Fibroblast of lung (primary cell): ENCODE measurements around the gene PLPPR4. TPM values are rescaled to one million over a fixed set of nuclear protein-coding genes. Genes with fewer than 3 reads are reported as not detected.

Experiments
- DNase-seq, 2 donors: peaks; one replicate each; pipeline versions ENCODE4 v3.0.0 to v3.0.0-alpha.2; 2010; ENCODE audit warnings: low read depth in 2 of 2
- H2AFZ ChIP-seq: 2 replicates; pipeline ENCODE4 v1.5.1; 2012; ENCODE audit warnings: low read length, control low read depth, inconsistent platforms
- H3K27ac ChIP-seq: 2 replicates; pipeline ENCODE4 v1.5.1; 2011; ENCODE audit warnings: low read length, control low read depth; ENCODE audit not compliant: insufficient read depth
- H3K27me3 ChIP-seq: 2 replicates; pipeline ENCODE4 v1.5.1; 2011; ENCODE audit warnings: mild to moderate bottlenecking, low read length; ENCODE audit not compliant: control insufficient read depth, insufficient read depth
- H3K36me3 ChIP-seq: 2 replicates; pipeline ENCODE4 v1.5.1; 2011; ENCODE audit warnings: low read length; ENCODE audit not compliant: control insufficient read depth, insufficient read depth
- H3K4me1 ChIP-seq: 2 replicates; pipeline ENCODE4 v1.5.1; 2011; ENCODE audit warnings: low read length; ENCODE audit not compliant: control insufficient read depth, insufficient read depth; ENCODE audit errors: extremely low read depth
- H3K4me2 ChIP-seq: 2 replicates; pipeline ENCODE4 v1.5.1; 2011; ENCODE audit warnings: low read length, control low read depth; ENCODE audit not compliant: insufficient read depth; ENCODE audit errors: extremely low read depth
- H3K4me3 ChIP-seq, 4 experiments: fragments of 200-600 bp in 1 of 4; sonication (generic) in 1 of 4; replicated peaks in 1 of 4; 2 replicates each; pipeline ENCODE4 v1.5.1; 2011 to 2016; ENCODE audit warnings: low read length in 4 of 4, low read depth in 3 of 4, mild to moderate bottlenecking in 3 of 4, control low read depth in 2 of 4, inconsistent platforms in 1 of 4, mixed read lengths in 1 of 4; ENCODE audit not compliant: insufficient read depth in 1 of 4; ENCODE audit errors: control extremely low read depth in 1 of 4
- H3K79me2 ChIP-seq: 2 replicates; pipeline ENCODE4 v1.5.1; 2012; ENCODE audit warnings: mild to moderate bottlenecking, low read length, inconsistent platforms; ENCODE audit not compliant: control insufficient read depth, insufficient read depth
- H3K9ac ChIP-seq: 2 replicates; pipeline ENCODE4 v1.5.1; 2011; ENCODE audit warnings: mild to moderate bottlenecking, low read length, control low read depth; ENCODE audit not compliant: insufficient read depth
- H3K9me3 ChIP-seq: 2 replicates; pipeline ENCODE4 v1.5.1; 2012; ENCODE audit warnings: low read depth, low read length; ENCODE audit not compliant: control insufficient read depth, insufficient read depth
- H4K20me1 ChIP-seq: 2 replicates; pipeline ENCODE4 v1.5.1; 2011; ENCODE audit warnings: low read length; ENCODE audit not compliant: control insufficient read depth, insufficient read depth; ENCODE audit errors: extremely low read depth
- EZH2 ChIP-seq: IDR thresholded peaks from 2 replicates; pipeline ENCODE4 v1.5.1; 2012; ENCODE audit warnings: low read length, control low read depth, mild to moderate bottlenecking; ENCODE audit errors: missing control alignments
- polyA plus RNA-seq, 2 donors: library from polyadenylated mRNA; depleted of rRNA in 1 of 2; stranded (reverse) in 1 of 2; unstranded in 1 of 2; fragments of >200 nt; gene quantifications; 2 replicates each; pipeline ENCODE4 v1.2.1, GENCODE V29; 2011 to 2012; ENCODE audit warnings: missing spikeins in 1 of 2
- total RNA-seq: library from RNA; depleted of rRNA; stranded (reverse); fragments of >200 nt; gene quantifications from 2 replicates; pipeline ENCODE4 v1.2.1, GENCODE V29; 2014
- TF ChIP-seq, protein P1 (sequence below), 2 donors: IDR thresholded peaks in 1 of 2; conservative IDR thresholded peaks in 1 of 2; 1 replicate in 1 of 2; 2 replicates in 1 of 2; pipeline ENCODE4 v1.5.1; 2011 to 2012; ENCODE audit warnings: low read length in 2 of 2, control low read depth in 1 of 2, inconsistent platforms in 1 of 2, low read depth in 1 of 2, mild to moderate bottlenecking in 1 of 2

PLPPR4 gene
- total and polyA plus RNA-seq, 2 donors (not counting 1 experiment from before 2014, with no cell fraction given): 7.1 to 101 TPM

DNA sequence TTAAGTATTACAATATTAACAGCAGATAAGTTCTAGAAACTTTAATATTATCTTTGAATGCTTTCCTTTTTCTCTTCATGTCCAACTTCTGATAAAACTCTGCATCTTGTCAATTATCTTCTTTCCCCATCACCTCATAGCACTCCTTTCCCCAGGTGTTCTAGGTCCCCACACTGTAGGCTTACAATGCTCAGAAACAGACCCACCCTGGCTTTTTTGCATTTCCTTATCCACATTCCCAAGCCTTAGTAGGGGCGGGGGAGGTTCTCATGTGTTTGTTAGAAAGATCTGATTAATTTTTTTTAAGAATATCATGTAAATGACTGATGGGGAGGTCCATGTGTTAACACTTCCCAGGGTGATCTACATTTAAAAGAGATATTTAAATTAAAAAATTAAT, 63.9 kb downstream of the PLPPR4 start:
- TF ChIP-seq, protein P1, sequence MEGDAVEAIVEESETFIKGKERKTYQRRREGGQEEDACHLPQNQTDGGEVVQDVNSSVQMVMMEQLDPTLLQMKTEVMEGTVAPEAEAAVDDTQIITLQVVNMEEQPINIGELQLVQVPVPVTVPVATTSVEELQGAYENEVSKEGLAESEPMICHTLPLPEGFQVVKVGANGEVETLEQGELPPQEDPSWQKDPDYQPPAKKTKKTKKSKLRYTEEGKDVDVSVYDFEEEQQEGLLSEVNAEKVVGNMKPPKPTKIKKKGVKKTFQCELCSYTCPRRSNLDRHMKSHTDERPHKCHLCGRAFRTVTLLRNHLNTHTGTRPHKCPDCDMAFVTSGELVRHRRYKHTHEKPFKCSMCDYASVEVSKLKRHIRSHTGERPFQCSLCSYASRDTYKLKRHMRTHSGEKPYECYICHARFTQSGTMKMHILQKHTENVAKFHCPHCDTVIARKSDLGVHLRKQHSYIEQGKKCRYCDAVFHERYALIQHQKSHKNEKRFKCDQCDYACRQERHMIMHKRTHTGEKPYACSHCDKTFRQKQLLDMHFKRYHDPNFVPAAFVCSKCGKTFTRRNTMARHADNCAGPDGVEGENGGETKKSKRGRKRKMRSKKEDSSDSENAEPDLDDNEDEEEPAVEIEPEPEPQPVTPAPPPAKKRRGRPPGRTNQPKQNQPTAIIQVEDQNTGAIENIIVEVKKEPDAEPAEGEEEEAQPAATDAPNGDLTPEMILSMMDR (conservative IDR thresholded peaks at IDR 0.05 in 1 of 2, IDR thresholded peaks at IDR 0.05 in 1 of 2; ENCODE audit: low read depth in 1 of 2, low read length in 2 of 2): no peak
- TF ChIP-seq EZH2: no peak
- no peaks in the 10 kb centered on the region for H4K20me1 ChIP-seq
- no peak overlapping the region for H3K4me2 ChIP-seq
- H3K79me2 ChIP-seq: no peaks in the 10 kb centered on the region
- H3K9me3 ChIP-seq: no peaks in the 10 kb centered on the region
- no peaks in the 10 kb centered on the region for H3K4me1 ChIP-seq
- no peaks in the 10 kb centered on the region for H3K27me3 ChIP-seq
- no peaks in the 10 kb centered on the region for H3K36me3 ChIP-seq
- H2AFZ ChIP-seq: no peak overlapping the region
- DNase-seq: no peak
- no peak overlapping the region for H3K27ac ChIP-seq
- no peak overlapping the region for H3K9ac ChIP-seq
- no peak overlapping the region for H3K4me3 ChIP-seq

DNA sequence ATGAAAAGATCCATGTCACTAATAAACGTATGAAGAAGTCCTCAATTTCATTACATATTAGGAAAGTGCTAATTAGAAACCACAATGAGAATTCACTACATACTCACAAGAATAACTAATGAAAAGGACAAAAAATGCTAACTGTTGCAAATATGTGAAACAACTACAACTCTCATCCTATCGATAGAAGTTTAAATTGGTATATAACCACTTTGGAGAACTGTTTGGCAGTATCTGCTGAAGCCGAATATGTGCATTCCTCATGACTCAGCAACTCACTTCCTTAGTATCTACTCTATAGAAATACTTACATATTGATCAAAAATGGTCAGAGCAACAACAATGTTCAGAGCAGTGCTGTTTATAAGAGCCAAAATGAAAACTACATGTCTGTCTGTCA, 66.8 kb downstream of the PLPPR4 start:
- Histone ChIP-seq H3K4me3 (no peak overlapping the region), H3K4me1 (no peaks in the 10 kb centered on the region), H3K9me3 (no peaks in the 10 kb centered on the region), H2AFZ (no peak overlapping the region), H3K27ac (no peak overlapping the region), H3K79me2 (no peaks in the 10 kb centered on the region), H4K20me1 (no peaks in the 10 kb centered on the region), H3K27me3 (no peaks in the 10 kb centered on the region), H3K4me2 (no peak overlapping the region), H3K36me3 (no peaks in the 10 kb centered on the region), H3K9ac (no peak overlapping the region)
- DNase-seq: no peak
- TF ChIP-seq, protein P1 (conservative IDR thresholded peaks at IDR 0.05 in 1 of 2, IDR thresholded peaks at IDR 0.05 in 1 of 2; ENCODE audit: low read depth in 1 of 2, low read length in 2 of 2): no peak
- TF ChIP-seq EZH2: no peak

DNA sequence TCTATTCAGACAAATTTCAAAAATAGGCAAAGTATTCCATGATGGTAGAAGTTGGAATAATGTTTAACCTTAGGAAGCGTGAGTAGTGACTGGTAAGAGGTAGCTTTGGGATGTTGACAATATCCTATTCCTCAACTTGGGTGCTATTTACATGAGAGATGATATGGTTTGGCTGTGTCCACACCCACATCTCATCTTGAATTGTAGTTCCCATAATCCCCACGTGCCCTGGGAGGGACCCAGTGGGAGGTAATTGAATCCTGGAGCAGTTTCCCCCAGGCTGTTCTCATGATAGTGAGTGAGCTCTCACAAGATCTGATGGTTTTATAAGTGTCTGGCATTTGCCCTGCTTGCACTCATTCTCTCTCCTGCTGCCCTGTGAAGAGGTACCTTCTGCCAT, 67.3 kb downstream of the PLPPR4 start:
- Histone ChIP-seq H3K79me2 (no peaks in the 10 kb centered on the region), H2AFZ (no peak overlapping the region), H3K9me3 (no peaks in the 10 kb centered on the region), H3K4me2 (no peak overlapping the region), H4K20me1 (no peaks in the 10 kb centered on the region), H3K9ac (no peak overlapping the region), H3K4me3 (no peak overlapping the region), H3K27ac (no peak overlapping the region), H3K36me3 (no peaks in the 10 kb centered on the region), H3K4me1 (no peaks in the 10 kb centered on the region), H3K27me3 (no peaks in the 10 kb centered on the region)
- no peak for DNase-seq
- TF ChIP-seq EZH2: no peak
- TF ChIP-seq, protein P1 (conservative IDR thresholded peaks at IDR 0.05 in 1 of 2, IDR thresholded peaks at IDR 0.05 in 1 of 2; ENCODE audit: low read depth in 1 of 2, low read length in 2 of 2): no peak
